NCI-H2196 (cell line): ENCODE measurements around the gene F11.
"Not testable (repeated sequence)": the region's sequence is repeated elsewhere in the genome, so short reads cannot be mapped to it uniquely, and the experiment has no call there.

Source experiments
- DNase-seq: peaks from one replicate; lab custom pipeline; 2025; ENCODE audit not compliant: unreplicated experiment; lab: John Stamatoyannopoulos, UW

The F11 gene

GRCh38 chr4:186265683-186266652, at the start of gene F11:
Gene F11, plus strand, starts transcription at chr4:186266189. Its CDS starts 948 bp downstream, at chr4:186267137.
- no peak for DNase-seq

GRCh38 chr4:186216465-186217024, 49.4 kb upstream of the F11 start:
- DNase-seq: no peak

GRCh38 chr4:186217733-186218293, 48.2 kb upstream of the F11 start:
- no peak for DNase-seq

- DNase-seq: no peak
These were observed 44.4 kb upstream of the F11 start for GRCh38 chr4:186221624-186222023.

GRCh38 chr4:186225848-186226247, 40.1 kb upstream of the F11 start:
- no peak for DNase-seq

- DNase-seq: no peak
These were observed 39.3 kb upstream of the F11 start for GRCh38 chr4:186226521-186227189.

- no peak for DNase-seq
These were observed 38.8 kb upstream of the F11 start, which contains the start of gene KLKB1 for GRCh38 chr4:186227221-186227620. Gene KLKB1, plus strand, starts transcription at chr4:186227507. Its CDS starts 689 bp downstream, at chr4:186228196.

- no peak for DNase-seq
These were observed 38.1 kb upstream of the F11 start for GRCh38 chr4:186227744-186228513.

- DNase-seq: no peak
These were observed 37.5 kb upstream of the F11 start for GRCh38 chr4:186228514-186228894.

GRCh38 chr4:186234367-186234766, 31.6 kb upstream of the F11 start:
- DNase-seq: no peak

- DNase-seq: no peak
These were observed 29.9 kb upstream of the F11 start for GRCh38 chr4:186236126-186236525.

- no peak for DNase-seq
These were observed 25.5 kb upstream of the F11 start for GRCh38 chr4:186240452-186240847.

- no peak for DNase-seq
These were observed 25.0 kb upstream of the F11 start for GRCh38 chr4:186240848-186241491.

- DNase-seq: no peak
These were observed 24.4 kb upstream of the F11 start for GRCh38 chr4:186241616-186242015.

- DNase-seq: not testable (repeated sequence)
These were observed 24.0 kb upstream of the F11 start for GRCh38 chr4:186242031-186242430.

- DNase-seq: no peak
These were observed 22.7 kb upstream of the F11 start for GRCh38 chr4:186243331-186243730.

- no peak for DNase-seq
These were observed 21.2 kb upstream of the F11 start for GRCh38 chr4:186244835-186245234.

- DNase-seq: not testable (repeated sequence)
These were observed 18.8 kb upstream of the F11 start for GRCh38 chr4:186247062-186247752.

- no peak for DNase-seq
These were observed 17.3 kb upstream of the F11 start for GRCh38 chr4:186248643-186249042.
